Uterine smooth muscle cell (primary cell): ENCODE measurements around the gene ITGAE. TPM values are rescaled to one million over a fixed set of nuclear protein-coding genes. Genes with fewer than 3 reads are reported as not detected.

Experiments
- total RNA-seq: library from RNA; depleted of rRNA; stranded (reverse); fragments of >200 nt; gene quantifications from 2 replicates; pipeline ENCODE4 v1.2.3, GENCODE V29; 2014

The ITGAE gene
- 12.2 and 16.0 TPM in 2 replicates for total RNA-seq

DNA sequence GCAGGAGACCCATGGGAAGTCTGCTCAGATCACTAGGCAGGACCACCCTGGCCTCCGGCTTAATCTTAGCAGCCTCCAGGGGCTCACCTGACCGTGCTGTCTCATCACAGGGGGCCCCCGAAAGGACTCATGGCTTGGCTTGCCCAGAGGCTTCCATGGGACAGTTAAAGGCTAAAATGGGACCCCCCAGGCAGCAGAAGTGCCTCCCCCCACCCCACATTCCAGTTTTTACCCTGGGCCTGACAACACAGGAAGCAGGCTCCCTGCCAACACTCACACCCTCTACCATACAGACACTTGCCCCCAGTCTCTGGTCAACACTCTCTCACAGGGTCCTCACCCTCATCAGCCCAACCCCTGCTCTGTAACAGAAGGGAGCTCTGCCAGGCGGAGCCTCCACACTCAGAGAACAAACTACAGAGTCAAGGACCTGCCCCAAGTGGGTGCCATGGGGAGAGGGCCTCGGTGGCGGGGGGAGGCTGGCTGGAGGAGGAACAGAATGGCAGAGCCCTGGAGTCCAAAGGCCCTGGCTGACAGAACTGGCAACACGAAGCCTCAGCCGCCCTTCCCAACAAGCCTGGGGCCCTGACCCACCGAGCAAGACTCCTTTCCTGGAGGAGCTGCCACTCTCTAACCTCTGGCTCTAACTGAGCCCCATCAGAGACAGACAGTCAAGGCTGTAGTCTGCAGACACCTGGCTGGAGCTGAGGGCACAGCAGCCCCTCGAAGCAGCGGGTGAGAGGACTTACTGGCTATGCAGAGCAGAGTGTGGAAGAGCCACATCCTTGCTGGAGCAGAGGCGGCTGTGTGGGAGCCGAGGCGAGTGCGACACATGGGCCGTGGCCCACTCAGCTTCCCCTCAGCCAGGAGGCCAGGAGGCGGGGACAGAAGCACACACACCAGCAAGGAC, at the start of gene ITGAE:
TSS of gene ITGAE (minus strand) at position 827 of the 910 bp plus-strand sequence. CDS start at position 783, 44 bp downstream.

GRCh38 chr17:3845621-3846436, 44.8 kb upstream of the ITGAE start, which contains the start of gene NCBP3:
Gene NCBP3, minus strand, starts transcription at chr17:3846246. Its CDS starts 23 bp downstream, at chr17:3846223.

GRCh38 chr17:3723556-3724377, 77.2 kb downstream of the ITGAE start, which contains the start of gene HASPIN:
Gene HASPIN, plus strand, starts transcription at chr17:3723903. Its CDS starts 33 bp downstream, at chr17:3723936.

DNA sequence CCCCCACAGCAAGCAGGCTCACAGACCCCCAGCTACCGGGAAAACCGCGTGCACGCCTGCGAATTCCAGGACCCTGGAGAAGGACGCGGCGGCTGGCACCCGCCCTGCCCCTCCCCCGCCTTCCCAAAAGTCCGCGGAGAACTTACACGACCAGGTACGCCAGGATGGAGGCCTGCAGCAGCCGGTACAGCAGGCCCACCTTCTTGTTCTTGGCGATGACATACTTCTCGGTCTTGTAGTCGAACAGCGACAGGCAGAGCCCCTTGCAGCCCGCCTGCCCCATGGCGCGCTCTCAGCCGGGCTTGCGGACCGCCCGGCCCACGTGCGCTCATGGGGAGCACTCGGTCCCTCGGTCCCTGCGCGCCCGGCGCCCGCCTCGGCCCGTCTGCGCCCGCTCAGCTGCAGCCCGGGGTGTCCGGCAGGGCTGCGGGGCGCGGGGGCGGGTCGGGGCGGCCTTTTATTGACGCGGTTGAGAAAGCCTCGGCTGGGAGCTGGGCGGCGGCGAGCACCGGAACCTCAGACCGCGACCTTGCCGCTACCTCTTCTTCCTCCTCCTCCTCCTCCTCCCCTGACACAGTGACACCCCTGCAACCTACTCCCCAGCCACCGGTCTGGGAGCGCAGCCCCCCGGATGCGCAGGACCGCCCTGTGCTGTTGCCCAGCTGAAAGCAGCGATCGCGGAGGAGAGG, 105.1 kb downstream of the ITGAE start, which contains the start of gene P2RX5:
TSS of gene P2RX5 (minus strand) at position 433 of the 689 bp plus-strand sequence. CDS start at position 283, 150 bp downstream.

GRCh38 chr17:3668279-3669084, 132.5 kb downstream of the ITGAE start, which contains the start of the genes EMC6 and TAX1BP3:
Gene EMC6, plus strand, starts transcription at chr17:3668812. Its CDS starts 335 bp downstream, at chr17:3669147.
Gene TAX1BP3, minus strand, starts transcription at chr17:3668578. Its CDS starts 52 bp downstream, at chr17:3668526.

Other genes starting within 250 kb of the ITGAE start
- gene TRPV3, start 243.4 kb downstream of the ITGAE start, total RNA-seq: 1.00 and 1.5 TPM in 2 replicates
- 2.1 and 2.5 TPM in 2 replicates for gene TRPV1, start 191.8 kb downstream of the ITGAE start, total RNA-seq
- 15.4 and 29.7 TPM in 2 replicates for gene SHPK, start 164.9 kb downstream of the ITGAE start, total RNA-seq
- 19.4 and 35.5 TPM in 2 replicates for gene CTNS, start 164.4 kb downstream of the ITGAE start, total RNA-seq
- gene TAX1BP3, start 132.6 kb downstream of the ITGAE start, total RNA-seq: 179 and 184 TPM in 2 replicates
- 17.4 and 25.3 TPM in 2 replicates for gene EMC6, start 132.4 kb downstream of the ITGAE start, total RNA-seq
- gene P2RX5, start 105.0 kb downstream of the ITGAE start, total RNA-seq: 3.7 and 4.0 TPM in 2 replicates
- 2.5 and 8.9 TPM in 2 replicates for gene HASPIN, start 77.3 kb downstream of the ITGAE start, total RNA-seq
- 21.4 and 28.1 TPM in 2 replicates for gene NCBP3, start 45.1 kb upstream of the ITGAE start, total RNA-seq
- 22.1 and 25.7 TPM in 2 replicates for gene CAMKK1, start 91.9 kb upstream of the ITGAE start, total RNA-seq
- gene P2RX1, start 115.3 kb upstream of the ITGAE start, total RNA-seq: under 0.01 and 0.25 TPM in 2 replicates
- gene ATP2A3, start 163.2 kb upstream of the ITGAE start, total RNA-seq: 0.44 and 4.9 TPM in 2 replicates